ENCODE data around the gene FN3KRP.

DNA sequence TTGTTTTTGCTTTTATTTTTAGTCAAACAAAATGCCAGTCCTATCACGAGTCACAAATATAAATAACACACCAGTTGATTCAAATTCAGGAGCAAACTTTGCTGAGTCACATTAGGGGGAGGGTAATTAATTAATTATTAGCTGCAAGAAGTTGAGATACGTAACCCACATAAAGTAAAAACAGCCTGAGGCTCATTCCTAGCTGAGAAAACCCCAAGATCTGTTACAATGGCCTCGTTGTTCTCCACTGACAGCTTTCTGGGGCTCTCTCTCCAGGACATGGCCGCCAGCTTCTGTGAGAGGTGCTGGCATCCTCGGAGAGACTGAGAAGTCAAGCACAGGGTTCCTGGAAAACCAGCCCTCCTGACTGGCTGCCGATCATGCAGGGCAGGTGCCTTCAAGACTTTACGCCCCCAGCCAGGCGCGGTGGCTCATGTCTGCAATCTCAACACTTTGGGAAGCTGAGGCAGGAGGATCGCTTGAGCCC is 29.1 kb upstream of the FN3KRP start:
- no peak for TF ChIP-seq POLR2A (IDR thresholded peaks at IDR 0.05)
- TF ChIP-seq, protein P1, sequence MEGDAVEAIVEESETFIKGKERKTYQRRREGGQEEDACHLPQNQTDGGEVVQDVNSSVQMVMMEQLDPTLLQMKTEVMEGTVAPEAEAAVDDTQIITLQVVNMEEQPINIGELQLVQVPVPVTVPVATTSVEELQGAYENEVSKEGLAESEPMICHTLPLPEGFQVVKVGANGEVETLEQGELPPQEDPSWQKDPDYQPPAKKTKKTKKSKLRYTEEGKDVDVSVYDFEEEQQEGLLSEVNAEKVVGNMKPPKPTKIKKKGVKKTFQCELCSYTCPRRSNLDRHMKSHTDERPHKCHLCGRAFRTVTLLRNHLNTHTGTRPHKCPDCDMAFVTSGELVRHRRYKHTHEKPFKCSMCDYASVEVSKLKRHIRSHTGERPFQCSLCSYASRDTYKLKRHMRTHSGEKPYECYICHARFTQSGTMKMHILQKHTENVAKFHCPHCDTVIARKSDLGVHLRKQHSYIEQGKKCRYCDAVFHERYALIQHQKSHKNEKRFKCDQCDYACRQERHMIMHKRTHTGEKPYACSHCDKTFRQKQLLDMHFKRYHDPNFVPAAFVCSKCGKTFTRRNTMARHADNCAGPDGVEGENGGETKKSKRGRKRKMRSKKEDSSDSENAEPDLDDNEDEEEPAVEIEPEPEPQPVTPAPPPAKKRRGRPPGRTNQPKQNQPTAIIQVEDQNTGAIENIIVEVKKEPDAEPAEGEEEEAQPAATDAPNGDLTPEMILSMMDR (IDR thresholded peaks at IDR 0.05): no peak

Measured in thyroid gland (tissue), 4 donors.